ENCODE measurements around the gene KRT33A.

DNA sequence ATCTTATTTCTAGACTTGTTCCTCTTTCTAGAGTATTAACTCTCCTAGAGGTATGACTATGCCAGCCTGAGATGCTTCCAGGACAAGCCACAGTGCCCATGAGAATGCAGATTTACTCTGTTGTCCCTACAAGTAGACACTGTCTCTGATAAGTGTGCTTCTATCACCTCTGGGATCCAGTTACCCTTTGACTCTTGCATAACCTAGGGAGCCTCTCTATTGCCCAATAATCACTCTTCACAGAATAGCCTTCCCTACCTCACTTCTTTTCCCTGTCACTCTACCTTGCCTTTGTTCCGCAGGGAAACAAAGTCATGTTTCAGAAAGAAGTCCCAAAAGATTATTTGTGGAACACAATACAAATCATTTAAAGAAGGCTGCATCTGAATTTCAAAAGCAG lies 33.1 kb upstream of the KRT33A start:
- TF ChIP-seq RAD21 (IDR thresholded peaks at IDR 0.05) (no peak), TAF1 (conservative IDR thresholded peaks at IDR 0.05) (no peak), NR2F2 (IDR thresholded peaks at IDR 0.05) (no peak)
- TF ChIP-seq, protein P1, sequence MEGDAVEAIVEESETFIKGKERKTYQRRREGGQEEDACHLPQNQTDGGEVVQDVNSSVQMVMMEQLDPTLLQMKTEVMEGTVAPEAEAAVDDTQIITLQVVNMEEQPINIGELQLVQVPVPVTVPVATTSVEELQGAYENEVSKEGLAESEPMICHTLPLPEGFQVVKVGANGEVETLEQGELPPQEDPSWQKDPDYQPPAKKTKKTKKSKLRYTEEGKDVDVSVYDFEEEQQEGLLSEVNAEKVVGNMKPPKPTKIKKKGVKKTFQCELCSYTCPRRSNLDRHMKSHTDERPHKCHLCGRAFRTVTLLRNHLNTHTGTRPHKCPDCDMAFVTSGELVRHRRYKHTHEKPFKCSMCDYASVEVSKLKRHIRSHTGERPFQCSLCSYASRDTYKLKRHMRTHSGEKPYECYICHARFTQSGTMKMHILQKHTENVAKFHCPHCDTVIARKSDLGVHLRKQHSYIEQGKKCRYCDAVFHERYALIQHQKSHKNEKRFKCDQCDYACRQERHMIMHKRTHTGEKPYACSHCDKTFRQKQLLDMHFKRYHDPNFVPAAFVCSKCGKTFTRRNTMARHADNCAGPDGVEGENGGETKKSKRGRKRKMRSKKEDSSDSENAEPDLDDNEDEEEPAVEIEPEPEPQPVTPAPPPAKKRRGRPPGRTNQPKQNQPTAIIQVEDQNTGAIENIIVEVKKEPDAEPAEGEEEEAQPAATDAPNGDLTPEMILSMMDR (IDR thresholded peaks at IDR 0.05; ENCODE audit: low read depth, low read length, missing input control) = no peak
